ENCODE results near the gene PRR15L.

Gene PRR15L

GRCh38 chr17:47987240-47987835 is 29.7 kb upstream of the PRR15L start:
- DNase-seq, result no peak

GRCh38 chr17:47986520-47986919 is 28.8 kb upstream of the PRR15L start:
- DNase-seq, result no peak

- no peak for DNase-seq
Observed at GRCh38 chr17:47983492-47984223, 26.0 kb upstream of the PRR15L start.

- no peak for DNase-seq
Observed at GRCh38 chr17:47982645-47983390, 25.1 kb upstream of the PRR15L start.

- no peak for DNase-seq
Observed at GRCh38 chr17:47982091-47982617, 24.5 kb upstream of the PRR15L start.

- DNase-seq, result no peak
Observed at GRCh38 chr17:47981462-47981861, 23.8 kb upstream of the PRR15L start.

GRCh38 chr17:47980541-47980940 is 22.9 kb upstream of the PRR15L start:
- DNase-seq, result no peak

- peak; percentile 29 for DNase-seq
Observed at GRCh38 chr17:47978324-47978723, 20.6 kb upstream of the PRR15L start.

- no peak for DNase-seq
Observed at GRCh38 chr17:47975823-47976205, 18.1 kb upstream of the PRR15L start.

GRCh38 chr17:47975189-47975822 is 17.6 kb upstream of the PRR15L start:
- DNase-seq, result no peak

GRCh38 chr17:47973541-47973940 is 15.9 kb upstream of the PRR15L start:
- no peak for DNase-seq

- peak; percentile 99 for DNase-seq
Observed at GRCh38 chr17:47970725-47971499, 13.2 kb upstream of the PRR15L start, which contains the start of gene CDK5RAP3. Gene CDK5RAP3, plus strand, starts transcription at chr17:47971113. Its CDS starts 34 bp downstream, at chr17:47971147.

GRCh38 chr17:47969930-47970724 is 12.4 kb upstream of the PRR15L start:
- no peak for DNase-seq

GRCh38 chr17:47968836-47969235 is 11.2 kb upstream of the PRR15L start:
- no peak for DNase-seq

GRCh38 chr17:47967607-47968252 is 10.0 kb upstream of the PRR15L start:
- no peak for DNase-seq

- DNase-seq, result no peak
Observed at GRCh38 chr17:47966079-47966519, 8.4 kb upstream of the PRR15L start.

GRCh38 chr17:47964856-47965255 is 7.2 kb upstream of the PRR15L start:
- no peak for DNase-seq

- DNase-seq, result no peak
Observed at GRCh38 chr17:47962901-47963300, 5.2 kb upstream of the PRR15L start.

GRCh38 chr17:47961406-47961805 is 3.7 kb upstream of the PRR15L start:
- DNase-seq, result no peak

GRCh38 chr17:47959825-47960655 is 2.4 kb upstream of the PRR15L start:
- no peak for DNase-seq

All from stimulated activated CD4-positive, alpha-beta T cell treated with anti-CD3 and anti-CD28 coated beads, Interleukin-12 subunit alpha, Interleukin-12 subunit beta, amount 100 ng/mL, for 4 hours (primary cell).